ENCODE data around the gene DDAH1.
A peak's percentile ranks its signal among the peaks of the same experiment; 100 is the strongest.

The DDAH1 gene

GRCh38 chr1:85295654-85296053 is 169.3 kb downstream of the DDAH1 start:
- no peak for DNase-seq

GRCh38 chr1:85295006-85295431 is 169.9 kb downstream of the DDAH1 start:
- no peak for DNase-seq

GRCh38 chr1:85290826-85291225 is 174.1 kb downstream of the DDAH1 start:
- DNase-seq = no peak

- DNase-seq = no peak
These were observed 175.1 kb downstream of the DDAH1 start for GRCh38 chr1:85289848-85290335.

GRCh38 chr1:85289207-85289847 is 175.6 kb downstream of the DDAH1 start:
- no peak for DNase-seq

- no peak for DNase-seq
These were observed 180.8 kb downstream of the DDAH1 start for GRCh38 chr1:85284202-85284601.

- DNase-seq = peak; percentile 52
These were observed 181.3 kb downstream of the DDAH1 start for GRCh38 chr1:85283475-85284199.

- peak; percentile 11 for DNase-seq
These were observed 182.5 kb downstream of the DDAH1 start for GRCh38 chr1:85282424-85282823.

- DNase-seq = no peak
These were observed 184.3 kb downstream of the DDAH1 start for GRCh38 chr1:85280636-85281035.

- no peak for DNase-seq
These were observed 185.4 kb downstream of the DDAH1 start for GRCh38 chr1:85279458-85280080.

GRCh38 chr1:85278853-85279314 is 186.1 kb downstream of the DDAH1 start:
- peak; percentile 23 for DNase-seq

GRCh38 chr1:85277802-85278201 is 187.2 kb downstream of the DDAH1 start:
- DNase-seq = no peak

- DNase-seq = no peak
These were observed 187.8 kb downstream of the DDAH1 start for GRCh38 chr1:85276978-85277639.

GRCh38 chr1:85276215-85276977 is 188.6 kb downstream of the DDAH1 start, which contains the start of gene BCL10:
Gene BCL10 (minus strand): TSS chr1:85276632. CDS start chr1:85276352, 280 bp downstream.
- DNase-seq = peak; percentile 98

- DNase-seq = no peak
These were observed 189.2 kb downstream of the DDAH1 start for GRCh38 chr1:85275701-85276214.

GRCh38 chr1:85274969-85275453 is 189.9 kb downstream of the DDAH1 start:
- DNase-seq = peak; percentile 5

GRCh38 chr1:85273397-85273796 is 191.6 kb downstream of the DDAH1 start:
- DNase-seq = no peak

GRCh38 chr1:85268801-85269585 is 196.0 kb downstream of the DDAH1 start:
- no peak for DNase-seq
